GM23248 (cell line): ENCODE data around the gene AP3B1. TPM values are rescaled to one million over a fixed set of nuclear protein-coding genes. Genes with fewer than 3 reads are reported as not detected.

ENCODE experiments used
- DNase-seq: peaks from one replicate; pipeline ENCODE4 v3.0.0-alpha.2; 2015
- H2AFZ ChIP-seq: fragments of 200-600 bp; sonication (generic); 2 replicates; pipeline ENCODE4 v1.6.1; 2016; ENCODE audit warnings: antibody characterized with exemption
- H3F3A ChIP-seq: fragments of 200-600 bp; sonication (generic); 2 replicates; pipeline ENCODE4 v1.6.1; 2016; ENCODE audit warnings: mild to moderate bottlenecking, antibody characterized with exemption, mixed run types; ENCODE audit not compliant: insufficient read depth
- H3K27ac ChIP-seq: fragments of 200-600 bp; sonication (generic); 2 replicates; pipeline ENCODE4 v1.5.1; 2016; ENCODE audit warnings: mild to moderate bottlenecking
- H3K27me3 ChIP-seq: fragments of 200-600 bp; sonication (generic); replicated peaks from 2 replicates; pipeline ENCODE4 v1.6.1; 2016; ENCODE audit warnings: mild to moderate bottlenecking; ENCODE audit not compliant: insufficient read depth
- H3K36me3 ChIP-seq: fragments of 200-600 bp; sonication (generic); 2 replicates; pipeline ENCODE4 v1.6.1; 2016; ENCODE audit warnings: low read depth, mild to moderate bottlenecking
- H3K4me1 ChIP-seq: fragments of 200-600 bp; sonication (generic); 2 replicates; pipeline ENCODE4 v1.6.1; 2016; ENCODE audit warnings: mild to moderate bottlenecking; ENCODE audit not compliant: insufficient read depth
- H3K4me2 ChIP-seq: fragments of 200-600 bp; sonication (generic); one replicate; pipeline ENCODE4 v1.6.1; 2016; ENCODE audit warnings: mild to moderate bottlenecking; ENCODE audit not compliant: unreplicated experiment
- H3K4me3 ChIP-seq: fragments of 200-600 bp; sonication (generic); 2 replicates; pipeline ENCODE4 v1.5.1; 2016; ENCODE audit warnings: mild to moderate bottlenecking
- H3K79me2 ChIP-seq: fragments of 200-600 bp; sonication (generic); 2 replicates; pipeline ENCODE4 v1.6.1; 2016; ENCODE audit warnings: mild to moderate bottlenecking; ENCODE audit not compliant: insufficient read depth
- H3K9ac ChIP-seq: fragments of 200-600 bp; sonication (generic); 2 replicates; pipeline ENCODE4 v1.6.1; 2016; ENCODE audit warnings: mild to moderate bottlenecking
- H3K9me2 ChIP-seq: fragments of 200-600 bp; sonication (generic); 2 replicates; pipeline ENCODE4 v1.6.1; 2016; ENCODE audit warnings: mixed run types, mild to moderate bottlenecking, moderate library complexity; ENCODE audit not compliant: insufficient read depth
- H3K9me3 ChIP-seq: fragments of 200-600 bp; sonication (generic); one replicate; pipeline ENCODE4 v1.6.1; 2017; ENCODE audit warnings: low read depth
- H4K20me1 ChIP-seq: fragments of 200-600 bp; sonication (generic); 2 replicates; pipeline ENCODE4 v1.6.0; 2016; ENCODE audit not compliant: insufficient read depth
- EZH2 ChIP-seq: fragments of 200-600 bp; sonication (generic); IDR thresholded peaks from 2 replicates; pipeline ENCODE4 v1.6.1; 2018; ENCODE audit warnings: antibody characterized with exemption, mild to moderate bottlenecking; ENCODE audit not compliant: insufficient read depth, poor library complexity, severe bottlenecking
- EZH2phosphoT487 ChIP-seq: fragments of 200-600 bp; sonication (generic); IDR thresholded peaks from 2 replicates; pipeline ENCODE4 v1.6.1; 2018; ENCODE audit warnings: antibody characterized with exemption, moderate library complexity, mild to moderate bottlenecking, low read depth; ENCODE audit not compliant: insufficient read depth
- WGBS, 2 experiments: methylation state at CpG; one replicate each; pipeline ENCODE4 v1.1.6; 2015 to 2017; ENCODE audit warnings: low lambda C conversion rate in 2 of 2, low coverage in 1 of 2; ENCODE audit errors: missing lambda C conversion rate in 2 of 2; 5-methylcytosine and 5-hydroxymethylcytosine counted together
- in situ Hi-C: fragments of 300-500 bp; cut with MboI; formaldehyde crosslinking; loops from 2 replicates; pipeline ENCODE4 v1.15.0; 2020
- polyA plus RNA-seq: library from polyadenylated mRNA; unstranded; fragments of >200 nt; fragmentation: Nextera tagmentation; extraction: Ambion mirVana; gene quantifications from 2 replicates; pipeline ENCODE4 v1.2.1, GENCODE V29; 2016
- total RNA-seq: library from RNA; depleted of rRNA; stranded (reverse); fragments of >200 nt; shearing (Covaris generic); gene quantifications from 2 replicates; pipeline ENCODE4 v1.2.3, GENCODE V29; 2014

The AP3B1 gene
- total and polyA plus RNA-seq, 2 experiments from 2014 or later = 40.3 to 49.7 TPM

GRCh38 chr5:78065663-78066062, 228.8 kb downstream of the AP3B1 start:
- H3K4me1 ChIP-seq = peaks cover 4% of the 10 kb centered on the region; the same call in 1 of the 2 replicates
- H3K79me2 ChIP-seq = peaks cover 6% of the 10 kb centered on the region; the same call in 1 of the 2 replicates
- H3K9me3 ChIP-seq = no peaks in the 10 kb centered on the region
- in situ Hi-C loops = no loop called here
- H3F3A ChIP-seq = no peaks in the 10 kb centered on the region
- no peak for DNase-seq
- no peaks in the 10 kb centered on the region for H3K36me3 ChIP-seq
- WGBS, 2 experiments = 98% methylated on average over 5 of the region's 5 CpGs
- no peak overlapping the region for H3K27ac ChIP-seq
- H3K4me2 ChIP-seq = no peak overlapping the region
- H3K9ac ChIP-seq = no peak overlapping the region
- H3K9me2 ChIP-seq = no peaks in the 10 kb centered on the region
- H3K4me3 ChIP-seq = no peak overlapping the region
- no peaks in the 10 kb centered on the region; the same call in 1 of the 2 replicates for H4K20me1 ChIP-seq
- H2AFZ ChIP-seq = no peak overlapping the region
- H3K27me3 ChIP-seq = no peaks in the 10 kb centered on the region
- no peak for TF ChIP-seq EZH2phosphoT487
- TF ChIP-seq EZH2 = no peak

- Histone ChIP-seq H3K9me3 (no peaks in the 10 kb centered on the region), H3K4me3 (no peak overlapping the region), H3K79me2 (peaks cover 6% of the 10 kb centered on the region; the same call in 1 of the 2 replicates), H3F3A (no peaks in the 10 kb centered on the region), H3K27me3 (no peaks in the 10 kb centered on the region), H3K36me3 (no peaks in the 10 kb centered on the region), H2AFZ (no peak overlapping the region), H3K27ac (no peak overlapping the region), H3K4me2 (no peak overlapping the region), H3K9me2 (no peaks in the 10 kb centered on the region), H3K9ac (no peak overlapping the region), H3K4me1 (peaks cover 7% of the 10 kb centered on the region; the same call in 1 of the 2 replicates), H4K20me1 (no peaks in the 10 kb centered on the region; the same call in 1 of the 2 replicates)
- TF ChIP-seq EZH2 (no peak), EZH2phosphoT487 (no peak)
- no peak for DNase-seq
- in situ Hi-C loops = no loop called here
- 66 to 77% methylated on average over 9 to 11 of the region's 12 CpGs for WGBS, 2 experiments
Measured at GRCh38 chr5:78064941-78065472, 229.5 kb downstream of the AP3B1 start.

GRCh38 chr5:78063495-78063894, 231.0 kb downstream of the AP3B1 start:
- DNase-seq = no peak
- no peak overlapping the region for H2AFZ ChIP-seq
- H3K9me3 ChIP-seq = no peaks in the 10 kb centered on the region
- H3K4me2 ChIP-seq = no peak overlapping the region
- no peaks in the 10 kb centered on the region for H3K9me2 ChIP-seq
- peaks cover 6% of the 10 kb centered on the region; the same call in 1 of the 2 replicates for H3K79me2 ChIP-seq
- no peak overlapping the region for H3K9ac ChIP-seq
- in situ Hi-C loops = no loop called here
- no peaks in the 10 kb centered on the region for H3K27me3 ChIP-seq
- no peaks in the 10 kb centered on the region for H4K20me1 ChIP-seq
- H3K4me1 ChIP-seq = peaks cover 7% of the 10 kb centered on the region; the same call in 1 of the 2 replicates
- H3K36me3 ChIP-seq = no peaks in the 10 kb centered on the region
- WGBS, 2 experiments = 92 to 98% methylated on average over 2 of the region's 2 CpGs
- TF ChIP-seq EZH2 (no peak), EZH2phosphoT487 (no peak)
- H3K4me3 ChIP-seq = no peak overlapping the region
- no peak overlapping the region for H3K27ac ChIP-seq
- no peaks in the 10 kb centered on the region for H3F3A ChIP-seq

GRCh38 chr5:78062645-78063044, 231.9 kb downstream of the AP3B1 start:
- WGBS, 2 experiments = 90% methylated on average over 4 of the region's 4 CpGs
- in situ Hi-C loops = no loop called here
- no peak overlapping the region for H3K4me2 ChIP-seq

More at GRCh38 chr5:78062645-78063044, 231.9 kb downstream of the AP3B1 start:
- H3K9me2 ChIP-seq = no peaks in the 10 kb centered on the region
- no peak overlapping the region for H3K4me3 ChIP-seq
- H3K79me2 ChIP-seq = peaks cover 6% of the 10 kb centered on the region; the same call in 1 of the 2 replicates
- TF ChIP-seq EZH2 (no peak), EZH2phosphoT487 (no peak)
- H3F3A ChIP-seq = no peaks in the 10 kb centered on the region
- no peaks in the 10 kb centered on the region for H3K27me3 ChIP-seq
- DNase-seq = no peak
- peaks cover 7% of the 10 kb centered on the region; the same call in 1 of the 2 replicates for H3K4me1 ChIP-seq
- H3K9ac ChIP-seq = no peak overlapping the region
- H4K20me1 ChIP-seq = no peaks in the 10 kb centered on the region
- H3K36me3 ChIP-seq = no peaks in the 10 kb centered on the region
- H2AFZ ChIP-seq = no peak overlapping the region
- H3K9me3 ChIP-seq = no peaks in the 10 kb centered on the region
- no peak overlapping the region for H3K27ac ChIP-seq
